KMS-11 (cell line): ENCODE results near the gene ACACA.

Experiments
- H2AFZ ChIP-seq: fragments of 200-600 bp; sonication (generic); 2 replicates; pipeline ENCODE4 v1.6.1; 2016; ENCODE audit warnings: antibody characterized with exemption, mixed run types, low read depth
- H3K27ac ChIP-seq: fragments of 200-600 bp; sonication (generic); 2 replicates; pipeline ENCODE4 v1.6.1; 2016; ENCODE audit warnings: mild to moderate bottlenecking, mixed run types
- H3K27me3 ChIP-seq: fragments of 200-600 bp; sonication (generic); 2 replicates; pipeline ENCODE4 v1.6.1; 2017; ENCODE audit warnings: mild to moderate bottlenecking, low read depth, mixed run types, moderate library complexity; ENCODE audit not compliant: insufficient read depth
- H3K36me3 ChIP-seq: fragments of 200-600 bp; sonication (generic); 2 replicates; pipeline ENCODE4 v1.6.1; 2017; ENCODE audit warnings: mild to moderate bottlenecking, mixed run types; ENCODE audit not compliant: insufficient read depth
- H3K4me1 ChIP-seq: fragments of 200-600 bp; sonication (generic); 2 replicates; pipeline ENCODE4 v1.6.1; 2016; ENCODE audit warnings: mild to moderate bottlenecking, low read depth, mixed run types; ENCODE audit not compliant: poor library complexity, severe bottlenecking
- H3K4me2 ChIP-seq: fragments of 200-600 bp; sonication (generic); 2 replicates; pipeline ENCODE4 v1.7.0; 2016; ENCODE audit warnings: mild to moderate bottlenecking, mixed run types
- H3K4me3 ChIP-seq: fragments of 200-600 bp; sonication (generic); IDR thresholded peaks from 2 replicates; pipeline ENCODE4 v1.6.1; 2017; ENCODE audit warnings: low read depth, low read length, mixed read lengths; ENCODE audit not compliant: insufficient read depth
- H3K79me2 ChIP-seq: fragments of 200-600 bp; sonication (generic); 2 replicates; pipeline ENCODE4 v1.6.1; 2016; ENCODE audit warnings: low read depth, mixed run types; ENCODE audit not compliant: insufficient read depth
- H3K9ac ChIP-seq: fragments of 200-600 bp; sonication (generic); 2 replicates; pipeline ENCODE4 v1.6.1; 2016; ENCODE audit warnings: mild to moderate bottlenecking, mixed run types
- H4K20me1 ChIP-seq: fragments of 200-600 bp; sonication (generic); 2 replicates; pipeline ENCODE4 v1.6.1; 2016; ENCODE audit warnings: mild to moderate bottlenecking, mixed run types; ENCODE audit not compliant: insufficient read depth
- TF ChIP-seq, protein P1 (sequence below): fragments of 200-600 bp; sonication (generic); conservative IDR thresholded peaks from 2 replicates; pipeline ENCODE4 v1.6.1; 2017; ENCODE audit warnings: low read depth, mild to moderate bottlenecking, antibody characterized with exemption, low read length, moderate library complexity, mixed read lengths

The ACACA gene

DNA sequence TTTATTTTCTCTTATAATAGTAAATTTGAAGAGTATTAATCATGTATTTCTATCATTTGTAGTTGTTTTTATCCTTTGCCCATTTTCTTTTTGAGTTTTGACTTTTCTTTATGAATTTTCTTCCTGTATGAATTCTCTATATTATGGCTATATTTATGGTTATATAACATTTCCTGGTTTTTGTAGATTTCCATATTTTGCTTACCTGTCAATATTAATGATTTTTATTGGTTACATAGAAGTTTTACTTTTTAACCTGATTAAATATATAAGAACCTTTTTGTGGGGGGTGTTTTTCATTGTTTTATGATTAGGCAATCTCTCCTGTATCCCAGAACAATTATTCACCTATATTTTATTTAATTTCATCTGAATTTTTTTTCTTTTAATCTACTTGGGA is 364.7 kb downstream of the ACACA start:
- no peaks in the 10 kb centered on the region for H3K79me2 ChIP-seq

DNA sequence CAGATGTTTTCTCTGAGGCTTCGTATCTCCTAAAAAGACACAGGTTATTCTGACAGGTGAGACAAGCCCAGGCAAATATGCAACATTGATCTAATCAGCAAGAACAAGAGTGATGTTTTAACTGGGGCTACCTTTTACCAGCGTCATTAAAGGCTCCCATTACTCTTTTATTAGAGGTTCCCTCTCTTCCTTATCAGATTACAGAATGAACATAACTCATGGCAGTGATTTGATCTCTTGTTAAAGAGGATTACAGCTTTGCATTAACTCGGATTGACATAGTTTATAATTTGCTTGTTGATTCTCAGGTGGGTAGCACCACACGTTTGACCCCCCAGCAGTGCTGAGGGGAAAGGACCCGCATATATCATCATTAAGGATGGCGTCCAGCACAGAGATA is 367.4 kb downstream of the ACACA start:
- H3K27ac ChIP-seq = no peak overlapping the region
- TF ChIP-seq, protein P1, sequence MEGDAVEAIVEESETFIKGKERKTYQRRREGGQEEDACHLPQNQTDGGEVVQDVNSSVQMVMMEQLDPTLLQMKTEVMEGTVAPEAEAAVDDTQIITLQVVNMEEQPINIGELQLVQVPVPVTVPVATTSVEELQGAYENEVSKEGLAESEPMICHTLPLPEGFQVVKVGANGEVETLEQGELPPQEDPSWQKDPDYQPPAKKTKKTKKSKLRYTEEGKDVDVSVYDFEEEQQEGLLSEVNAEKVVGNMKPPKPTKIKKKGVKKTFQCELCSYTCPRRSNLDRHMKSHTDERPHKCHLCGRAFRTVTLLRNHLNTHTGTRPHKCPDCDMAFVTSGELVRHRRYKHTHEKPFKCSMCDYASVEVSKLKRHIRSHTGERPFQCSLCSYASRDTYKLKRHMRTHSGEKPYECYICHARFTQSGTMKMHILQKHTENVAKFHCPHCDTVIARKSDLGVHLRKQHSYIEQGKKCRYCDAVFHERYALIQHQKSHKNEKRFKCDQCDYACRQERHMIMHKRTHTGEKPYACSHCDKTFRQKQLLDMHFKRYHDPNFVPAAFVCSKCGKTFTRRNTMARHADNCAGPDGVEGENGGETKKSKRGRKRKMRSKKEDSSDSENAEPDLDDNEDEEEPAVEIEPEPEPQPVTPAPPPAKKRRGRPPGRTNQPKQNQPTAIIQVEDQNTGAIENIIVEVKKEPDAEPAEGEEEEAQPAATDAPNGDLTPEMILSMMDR = no peak
- H3K27me3 ChIP-seq = no peaks in the 10 kb centered on the region
- no peak overlapping the region for H3K9ac ChIP-seq
- no peak overlapping the region for H3K4me3 ChIP-seq
- H2AFZ ChIP-seq = no peak overlapping the region
- no peaks in the 10 kb centered on the region for H3K4me1 ChIP-seq
- no peaks in the 10 kb centered on the region for H3K79me2 ChIP-seq
- H3K4me2 ChIP-seq = no peak overlapping the region
- H4K20me1 ChIP-seq = no peaks in the 10 kb centered on the region
- H3K36me3 ChIP-seq = no peaks in the 10 kb centered on the region

More for the DNA sequence above, 364.7 kb downstream of the ACACA start:
- peaks cover 15% of the 10 kb centered on the region for H3K4me1 ChIP-seq
- TF ChIP-seq, protein P1 = no peak
- no peaks in the 10 kb centered on the region for H3K27me3 ChIP-seq
- no peaks in the 10 kb centered on the region for H3K36me3 ChIP-seq
- H3K4me3 ChIP-seq = no peak overlapping the region
- no peak overlapping the region for H3K27ac ChIP-seq
- no peak overlapping the region for H3K4me2 ChIP-seq
- no peaks in the 10 kb centered on the region for H4K20me1 ChIP-seq
- H2AFZ ChIP-seq = no peak overlapping the region
- no peak overlapping the region for H3K9ac ChIP-seq

DNA sequence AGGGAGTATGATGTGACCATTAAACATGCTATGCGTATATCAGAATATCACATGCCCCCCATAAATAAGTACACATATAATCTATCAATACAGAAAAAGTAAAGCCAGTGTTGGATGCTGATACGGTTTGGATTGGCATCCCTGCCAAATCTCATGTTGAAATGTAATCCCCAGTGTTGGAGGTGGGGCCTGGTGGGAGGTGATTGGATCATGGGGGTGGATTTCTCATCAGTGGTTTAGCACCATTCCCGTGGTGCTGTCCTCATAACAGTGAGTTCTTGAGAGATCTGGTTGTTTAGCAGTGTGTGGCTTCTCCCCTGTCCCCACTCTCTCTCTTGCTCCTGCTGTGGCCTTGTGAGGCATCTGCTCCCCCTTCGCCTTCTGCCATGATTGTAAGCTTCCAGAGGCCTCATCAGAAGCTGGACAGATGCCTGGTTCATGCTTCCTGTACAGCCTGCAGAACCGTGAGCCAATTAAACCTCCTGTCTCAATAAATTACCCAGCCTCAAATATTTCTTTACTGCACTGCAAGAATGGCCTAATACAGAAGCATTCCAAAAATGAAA is 369.0 kb downstream of the ACACA start:
- Histone ChIP-seq H2AFZ (no peak overlapping the region), H3K4me3 (no peak overlapping the region), H3K79me2 (no peaks in the 10 kb centered on the region), H3K4me2 (no peak overlapping the region), H3K36me3 (no peaks in the 10 kb centered on the region), H3K4me1 (no peaks in the 10 kb centered on the region), H3K27me3 (no peaks in the 10 kb centered on the region), H3K9ac (no peak overlapping the region), H4K20me1 (no peaks in the 10 kb centered on the region), H3K27ac (no peak overlapping the region)
- TF ChIP-seq, protein P1 = no peak
